Astrocyte of the cerebellum (primary cell): ENCODE results near the gene SUFU.
"Not testable (repeated sequence)": the region's sequence is repeated elsewhere in the genome, so short reads cannot be mapped to it uniquely, and the experiment has no call there.

Experiments
- DNase-seq: peaks from one replicate; pipeline ENCODE4 v3.0.0-alpha.2; 2011; ENCODE audit warnings: low read depth
- H3K4me3 ChIP-seq: 2 replicates; pipeline ENCODE4 v1.5.1; 2011; ENCODE audit warnings: mild to moderate bottlenecking, low read depth, low read length, moderate library complexity
- CTCF ChIP-seq: IDR thresholded peaks from 2 replicates; pipeline ENCODE4 v1.5.1; 2012; ENCODE audit warnings: low read length, low read depth, moderate library complexity, mild to moderate bottlenecking; ENCODE audit errors: missing control alignments
- in situ Hi-C: cut with HindIII; loops from 2 replicates; pipeline ENCODE4 v1.10.0; 2017; ENCODE audit warnings: low sequenced_read_pairs

SUFU gene

GRCh38 chr10:102660888-102661657, 157.3 kb downstream of the SUFU start:
- in situ Hi-C loops = no loop called here
- no peak for DNase-seq
- TF ChIP-seq CTCF = no peak
- H3K4me3 ChIP-seq = no peak overlapping the region

- no peak overlapping the region for H3K4me3 ChIP-seq
- TF ChIP-seq CTCF = no peak
- in situ Hi-C loops = no loop called here
- DNase-seq = no peak
Observed at GRCh38 chr10:102661658-102662028, 157.9 kb downstream of the SUFU start.

GRCh38 chr10:102665904-102666509, 162.2 kb downstream of the SUFU start:
- no peak for TF ChIP-seq CTCF
- in situ Hi-C loops = no loop called here
- DNase-seq = no peak
- H3K4me3 ChIP-seq = no peak overlapping the region

- in situ Hi-C loops, H3K4me3 ChIP-seq, DNase-seq: not testable (repeated sequence)
Observed at GRCh38 chr10:102667411-102667810, 163.6 kb downstream of the SUFU start.

- H3K4me3 ChIP-seq = no peak overlapping the region
- in situ Hi-C loops = no loop called here
- TF ChIP-seq CTCF = no peak
- no peak for DNase-seq
Observed at GRCh38 chr10:102668326-102669107, 164.7 kb downstream of the SUFU start.

GRCh38 chr10:102669206-102670064, 165.7 kb downstream of the SUFU start:
- in situ Hi-C loops = no loop called here
- TF ChIP-seq CTCF = peak; percentile 58
- no peak for DNase-seq
- no peak overlapping the region for H3K4me3 ChIP-seq
